ENCODE results near the gene NFIA. TPM values are rescaled to one million over a fixed set of nuclear protein-coding genes. Genes with fewer than 3 reads are reported as not detected.

NFIA gene
- total RNA-seq, 2 donors from 2014 or later, result 75.3 to 81.3 TPM

- Histone ChIP-seq H3K4me1 (peaks cover 0 to 78% of the 10 kb centered on the region in 2 donors), H3K27me3 (no peaks in the 10 kb centered on the region), H3K4me3 (no peak overlapping the region), H3K36me3 (no peaks in the 10 kb centered on the region), H3K27ac (peak overlapping the region; percentile 63 to 90), H3K9me3 (no peaks in the 10 kb centered on the region)
- TF ChIP-seq, protein P1, sequence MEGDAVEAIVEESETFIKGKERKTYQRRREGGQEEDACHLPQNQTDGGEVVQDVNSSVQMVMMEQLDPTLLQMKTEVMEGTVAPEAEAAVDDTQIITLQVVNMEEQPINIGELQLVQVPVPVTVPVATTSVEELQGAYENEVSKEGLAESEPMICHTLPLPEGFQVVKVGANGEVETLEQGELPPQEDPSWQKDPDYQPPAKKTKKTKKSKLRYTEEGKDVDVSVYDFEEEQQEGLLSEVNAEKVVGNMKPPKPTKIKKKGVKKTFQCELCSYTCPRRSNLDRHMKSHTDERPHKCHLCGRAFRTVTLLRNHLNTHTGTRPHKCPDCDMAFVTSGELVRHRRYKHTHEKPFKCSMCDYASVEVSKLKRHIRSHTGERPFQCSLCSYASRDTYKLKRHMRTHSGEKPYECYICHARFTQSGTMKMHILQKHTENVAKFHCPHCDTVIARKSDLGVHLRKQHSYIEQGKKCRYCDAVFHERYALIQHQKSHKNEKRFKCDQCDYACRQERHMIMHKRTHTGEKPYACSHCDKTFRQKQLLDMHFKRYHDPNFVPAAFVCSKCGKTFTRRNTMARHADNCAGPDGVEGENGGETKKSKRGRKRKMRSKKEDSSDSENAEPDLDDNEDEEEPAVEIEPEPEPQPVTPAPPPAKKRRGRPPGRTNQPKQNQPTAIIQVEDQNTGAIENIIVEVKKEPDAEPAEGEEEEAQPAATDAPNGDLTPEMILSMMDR (IDR thresholded peaks at IDR 0.05), result no peak
- peak; percentile 82 for DNase-seq (ENCODE audit: low spot score)
Measured at GRCh38 chr1:61436491-61437120, 354.2 kb downstream of the NFIA start.

DNA sequence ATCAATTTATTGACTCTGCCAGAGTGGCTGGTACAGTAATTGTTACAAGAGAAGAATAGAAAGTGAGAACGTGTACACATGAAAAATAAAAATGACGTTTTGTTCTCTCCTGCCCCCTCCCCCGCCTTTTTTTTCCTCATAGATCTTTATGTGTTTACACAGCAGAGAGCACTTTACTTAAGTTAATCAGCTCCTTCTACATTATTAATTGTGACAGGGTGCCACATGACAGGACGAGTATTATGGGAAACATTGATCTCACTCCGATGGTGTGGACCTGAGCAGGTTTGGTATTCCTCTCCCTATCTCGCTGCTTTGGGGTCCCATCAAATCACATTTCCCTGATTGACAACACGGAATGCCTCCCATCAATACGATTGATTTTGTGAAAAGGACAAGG, 356.9 kb downstream of the NFIA start:
- no peak for DNase-seq (ENCODE audit: low spot score)
- H3K36me3 ChIP-seq, result no peaks in the 10 kb centered on the region
- H3K27ac ChIP-seq, result peak overlapping the region in 1 of 2 donors; percentile 90
- peaks cover 0 to 80% of the 10 kb centered on the region in 2 donors for H3K4me1 ChIP-seq
- H3K4me3 ChIP-seq, result no peak overlapping the region
- H3K9me3 ChIP-seq, result no peaks in the 10 kb centered on the region
- TF ChIP-seq, protein P1 (IDR thresholded peaks at IDR 0.05), result no peak
- H3K27me3 ChIP-seq, result no peaks in the 10 kb centered on the region

- TF ChIP-seq, protein P1 (IDR thresholded peaks at IDR 0.05), result no peak
- H3K4me3 ChIP-seq, result no peak overlapping the region
- no peaks in the 10 kb centered on the region for H3K9me3 ChIP-seq
- no peaks in the 10 kb centered on the region for H3K36me3 ChIP-seq
- no peaks in the 10 kb centered on the region for H3K27me3 ChIP-seq
- peak; percentile 84 for DNase-seq (ENCODE audit: low spot score)
- peaks cover 0 to 78% of the 10 kb centered on the region in 2 donors for H3K4me1 ChIP-seq
- H3K27ac ChIP-seq, result peak overlapping the region; percentile 53 to 68
Measured at GRCh38 chr1:61441723-61442262, 359.4 kb downstream of the NFIA start.

GRCh38 chr1:61442544-61442943, 360.2 kb downstream of the NFIA start:
- Histone ChIP-seq H3K4me3 (no peak overlapping the region), H3K9me3 (no peaks in the 10 kb centered on the region), H3K36me3 (no peaks in the 10 kb centered on the region), H3K27me3 (no peaks in the 10 kb centered on the region), H3K27ac (peak overlapping the region; percentile 53 to 68), H3K4me1 (peaks cover 0 to 75% of the 10 kb centered on the region in 2 donors)
- no peak for DNase-seq (ENCODE audit: low spot score)
- TF ChIP-seq, protein P1 (IDR thresholded peaks at IDR 0.05), result no peak

GRCh38 chr1:61444288-61444687, 361.9 kb downstream of the NFIA start:
- H3K27me3 ChIP-seq, result no peaks in the 10 kb centered on the region
- no peaks in the 10 kb centered on the region for H3K36me3 ChIP-seq
- H3K9me3 ChIP-seq, result no peaks in the 10 kb centered on the region
- no peak for DNase-seq (ENCODE audit: low spot score)
- no peak overlapping the region for H3K4me3 ChIP-seq
- peak overlapping the region in 1 of 2 donors; percentile 4 for H3K27ac ChIP-seq
- peaks cover 0 to 81% of the 10 kb centered on the region in 2 donors for H3K4me1 ChIP-seq
- TF ChIP-seq, protein P1 (IDR thresholded peaks at IDR 0.05), result no peak
